ENCODE data around the gene PPARGC1A.

DNA sequence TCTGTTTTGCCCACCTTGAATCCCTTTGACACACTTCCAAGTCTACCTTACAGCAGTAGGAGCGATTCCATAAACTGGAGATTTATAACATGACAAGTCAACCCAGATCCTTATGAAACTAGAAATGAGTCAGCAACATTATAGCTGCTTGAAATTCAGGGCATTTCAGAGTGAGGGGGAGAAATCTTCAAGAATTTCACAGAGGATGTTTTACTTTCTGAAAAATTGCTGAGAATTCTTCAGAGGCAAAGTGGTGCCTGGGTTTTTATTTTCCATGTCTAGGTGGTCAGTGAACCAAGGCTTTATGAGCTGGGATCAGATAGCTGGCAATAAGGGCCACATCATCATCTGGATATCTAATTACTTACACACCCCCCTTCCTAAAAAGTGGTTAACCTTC lies 119.8 kb downstream of the PPARGC1A start:
- no peak for TF ChIP-seq CTCF (conservative IDR thresholded peaks at IDR 0.05 in 1 of 2, IDR thresholded peaks at IDR 0.05 in 1 of 2; ENCODE audit: extremely low read depth in 1 of 2, insufficient read depth in 1 of 2, low read depth in 1 of 2, low read length in 2 of 2)
- TF ChIP-seq EZH2 (IDR thresholded peaks at IDR 0.05; ENCODE audit: borderline replicate concordance, low read length) = no peak

All from mammary epithelial cell (primary cell).